CD4-positive, alpha-beta memory T cell (primary cell): ENCODE data around the gene SORCS2. TPM values are rescaled to one million over a fixed set of nuclear protein-coding genes. Genes with fewer than 3 reads are reported as not detected.

ENCODE experiments used
- CTCF ChIA-PET: fragments of 350-600 bp; sonication (Branson Sonifier 250); formaldehyde crosslinking; loops from one replicate; lab custom pipeline; 2021; ENCODE audit warnings: inconsistent platforms; ENCODE audit not compliant: partially characterized antibody; lab: Charles Lee
- POLR2A ChIA-PET: fragments of 350-600 bp; sonication (Branson Sonifier 250); formaldehyde crosslinking; loops from one replicate; lab custom pipeline; 2021; ENCODE audit not compliant: partially characterized antibody; lab: Charles Lee
- DNase-seq, 5 donors: peaks; one replicate each; pipeline versions ENCODE4 v3.0.0 to v3.0.0-alpha.2; 2020 to 2022; ENCODE audit warnings: mixed read lengths in 1 of 5
- H3K27ac ChIP-seq: one replicate; pipeline ENCODE4 v1.7.0; 2013; ENCODE audit warnings: low read depth, low read length
- H3K27me3 ChIP-seq: 2 replicates; pipeline ENCODE4 v1.7.0; 2013; ENCODE audit warnings: mild to moderate bottlenecking, low read length, moderate library complexity; ENCODE audit not compliant: insufficient read depth
- H3K36me3 ChIP-seq: 2 replicates; pipeline ENCODE4 v1.7.0; 2013; ENCODE audit warnings: mild to moderate bottlenecking, low read length, moderate library complexity; ENCODE audit not compliant: insufficient read depth
- H3K4me1 ChIP-seq: 2 replicates; pipeline ENCODE4 v1.7.0; 2013; ENCODE audit warnings: mild to moderate bottlenecking, low read length, moderate library complexity; ENCODE audit not compliant: insufficient read depth
- H3K4me3 ChIP-seq, 2 donors: one replicate each; pipeline ENCODE4 v1.7.0; 2013; ENCODE audit warnings: low read length in 2 of 2, mild to moderate bottlenecking in 1 of 2
- H3K9me3 ChIP-seq, 2 donors: one replicate each; pipeline ENCODE4 v1.7.0; 2013; ENCODE audit warnings: low read length in 2 of 2, control low read depth in 1 of 2; ENCODE audit not compliant: control insufficient read depth in 1 of 2
- H3K27ac Mint-ChIP-seq, 7 donors: one replicate each; pipeline ENCODE4 v1.8.0; 2020 to 2021; ENCODE audit warnings: mixed read lengths in 7 of 7, mild to moderate bottlenecking in 6 of 7, inconsistent platforms in 3 of 7, moderate library complexity in 3 of 7
- H3K27me3 Mint-ChIP-seq, 2 donors: one replicate each; pipeline ENCODE4 v1.8.0; 2020 to 2021; ENCODE audit warnings: mixed read lengths in 2 of 2
- H3K36me3 Mint-ChIP-seq, 2 donors: one replicate each; pipeline ENCODE4 v1.8.0; 2020 to 2021; ENCODE audit warnings: mixed read lengths in 2 of 2, inconsistent platforms in 1 of 2, mild to moderate bottlenecking in 1 of 2
- H3K4me1 Mint-ChIP-seq, 4 donors: one replicate each; pipeline ENCODE4 v1.8.0; 2020 to 2021; ENCODE audit warnings: mixed read lengths in 4 of 4, mild to moderate bottlenecking in 1 of 4
- H3K4me3 Mint-ChIP-seq, 8 donors: one replicate each; pipeline ENCODE4 v1.8.0; 2020 to 2021; ENCODE audit warnings: mixed read lengths in 8 of 8, mild to moderate bottlenecking in 7 of 8, moderate library complexity in 6 of 8, inconsistent platforms in 3 of 8
- H3K9me3 Mint-ChIP-seq, 8 donors: one replicate each; pipeline ENCODE4 v1.8.0; 2020 to 2021; ENCODE audit warnings: mixed read lengths in 8 of 8, mild to moderate bottlenecking in 5 of 8, inconsistent platforms in 3 of 8, moderate library complexity in 1 of 8
- intact Hi-C: fragments of 100-400 bp; cut with micrococcal nuclease; formaldehyde crosslinking; loops from one replicate; pipeline ENCODE4 v1.15.1; 2023
- polyA plus RNA-seq, 2 donors: library from polyadenylated mRNA; unstranded; fragments of 300-500 nt; fragmentation: Illumina TruSeq; gene quantifications; one replicate each; pipeline ENCODE4 v1.2.3, GENCODE V29; 2021
- total RNA-seq, 2 experiments: library from RNA; stranded (reverse); gene quantifications; one replicate each; pipeline ENCODE4 v1.2.3, GENCODE V29; 2021

SORCS2 gene
- total and polyA plus RNA-seq, 4 experiments from 2014 or later: not detected

DNA sequence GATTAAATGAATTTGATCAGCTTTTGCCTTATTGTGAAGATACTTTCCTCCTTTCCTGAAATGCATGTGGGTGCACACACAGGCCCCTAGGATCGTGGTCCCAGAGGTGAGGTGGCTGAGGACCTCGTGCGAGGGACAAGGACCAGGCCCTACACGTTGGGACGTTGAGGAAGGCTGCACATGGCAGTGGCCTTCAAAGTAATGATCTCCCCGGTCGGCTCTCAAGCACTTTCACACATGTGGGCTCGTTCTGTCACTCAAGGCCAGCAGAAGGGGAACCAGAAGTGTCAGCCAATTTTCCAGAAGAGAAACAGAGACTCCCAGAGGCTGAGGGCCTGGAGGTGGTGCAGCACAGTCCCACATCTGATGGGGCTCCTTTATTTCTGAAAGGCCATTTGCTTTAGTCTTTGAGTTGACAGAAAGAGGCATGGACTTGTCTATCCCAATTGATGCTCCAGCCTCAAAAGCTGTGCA is 550.5 kb downstream of the SORCS2 start:
- Mint-ChIP-seq H3K27me3 (no peaks in the 10 kb centered on the region), H3K4me3 (no peak overlapping the region), H3K9me3 (no peaks in the 10 kb centered on the region), H3K4me1 (peaks cover 0 to 6% (median 0%) of the 10 kb centered on the region in 4 donors), H3K36me3 (no peaks in the 10 kb centered on the region), H3K27ac (no peak overlapping the region)
- POLR2A ChIA-PET: no interaction called here
- Histone ChIP-seq H3K9me3 (no peaks in the 10 kb centered on the region), H3K36me3 (no peaks in the 10 kb centered on the region), H3K4me1 (no peaks in the 10 kb centered on the region), H3K4me3 (no peak overlapping the region), H3K27ac (no peak overlapping the region), H3K27me3 (no peaks in the 10 kb centered on the region)
- no peak for DNase-seq
- intact Hi-C loops: no loop called here
- CTCF ChIA-PET: no interaction called here

DNA sequence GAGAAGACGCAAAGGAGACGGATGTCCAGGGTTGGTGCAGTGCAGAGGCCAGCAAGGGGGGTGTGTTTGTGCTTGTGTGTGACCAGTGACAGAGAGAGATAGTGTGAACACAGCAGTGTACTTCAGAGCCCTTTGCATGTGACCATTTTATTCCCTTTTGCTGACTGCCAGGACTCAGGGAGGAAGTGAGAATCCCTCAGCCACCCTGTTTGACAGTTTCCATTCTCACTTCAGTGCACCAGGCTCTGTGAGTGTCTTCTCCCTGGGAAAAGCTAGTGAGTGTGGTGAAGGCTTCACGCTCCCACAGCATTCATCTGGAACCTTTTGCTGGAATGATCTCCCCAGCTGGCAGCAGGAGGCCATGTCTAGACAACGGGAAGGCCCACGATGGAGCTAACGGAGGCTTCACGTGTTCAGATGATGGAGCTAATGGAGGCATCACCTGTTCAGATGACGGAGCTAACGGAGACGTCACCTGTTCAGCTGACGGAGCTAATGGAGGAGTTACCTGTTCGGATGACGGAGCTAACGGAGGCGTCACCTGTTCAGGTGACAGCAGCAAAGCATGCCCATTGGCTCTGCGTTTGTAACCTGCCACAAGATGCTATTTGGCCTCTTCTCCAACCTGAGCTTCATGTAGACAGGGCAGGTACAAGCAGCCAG is 551.9 kb downstream of the SORCS2 start:
- Mint-ChIP-seq H3K9me3 (no peaks in the 10 kb centered on the region), H3K4me3 (no peak overlapping the region), H3K4me1 (peaks cover 1 to 17% (median 4%) of the 10 kb centered on the region in 4 donors), H3K27me3 (no peaks in the 10 kb centered on the region), H3K27ac (no peak overlapping the region), H3K36me3 (no peaks in the 10 kb centered on the region)
- ChIA-PET POLR2A (no interaction called here), CTCF (interaction anchor here (1.0 kb wide), 1 partner anchor 17 kb away, joined by 3 read pairs; no protein-coding TSS in a partner anchor)
- Histone ChIP-seq H3K9me3 (no peaks in the 10 kb centered on the region), H3K27ac (no peak overlapping the region), H3K4me3 (no peak overlapping the region), H3K36me3 (no peaks in the 10 kb centered on the region), H3K27me3 (no peaks in the 10 kb centered on the region), H3K4me1 (no peaks in the 10 kb centered on the region)
- intact Hi-C loops: no loop called here
- no peak for DNase-seq

DNA sequence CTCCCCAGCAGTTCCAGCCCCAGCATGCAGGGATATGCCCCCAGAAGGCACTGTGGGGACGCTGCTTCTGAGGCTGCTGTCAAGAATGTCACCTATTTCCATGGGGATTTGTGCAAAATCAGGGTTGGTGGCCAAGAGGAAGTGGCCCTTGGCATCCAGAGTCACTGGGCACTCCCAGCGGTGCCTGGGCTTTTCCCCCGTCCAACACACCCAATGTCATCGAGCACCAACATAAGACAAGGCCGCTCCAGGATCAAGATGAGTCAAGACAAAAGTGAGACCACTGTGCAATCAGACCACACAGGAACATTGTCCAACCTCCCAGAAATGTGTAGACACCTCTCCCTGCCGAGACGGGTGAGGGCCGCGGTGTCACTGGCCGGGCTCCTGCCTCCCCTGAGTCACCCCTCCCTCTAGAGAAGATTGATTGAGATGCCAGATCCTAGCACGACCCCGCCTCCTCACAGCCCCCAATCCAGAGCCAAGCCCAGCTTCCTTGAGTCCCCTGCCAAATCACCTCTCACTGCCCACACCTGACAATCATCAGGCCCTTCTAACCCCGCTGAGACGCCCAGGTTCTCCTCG is 553.1 kb downstream of the SORCS2 start:
- Histone ChIP-seq H3K9me3 (no peaks in the 10 kb centered on the region), H3K4me3 (no peak overlapping the region), H3K27ac (no peak overlapping the region), H3K4me1 (no peaks in the 10 kb centered on the region), H3K27me3 (no peaks in the 10 kb centered on the region), H3K36me3 (no peaks in the 10 kb centered on the region)
- Mint-ChIP-seq H3K4me3 (no peak overlapping the region), H3K4me1 (peaks cover 7 to 29% (median 14%) of the 10 kb centered on the region in 4 donors), H3K9me3 (no peaks in the 10 kb centered on the region), H3K36me3 (no peaks in the 10 kb centered on the region), H3K27ac (peak overlapping the region in 1 of 7 donors; percentile 15), H3K27me3 (no peaks in the 10 kb centered on the region)
- intact Hi-C loops: no loop called here
- no peak for DNase-seq
- CTCF ChIA-PET: no interaction called here
- POLR2A ChIA-PET: no interaction called here

DNA sequence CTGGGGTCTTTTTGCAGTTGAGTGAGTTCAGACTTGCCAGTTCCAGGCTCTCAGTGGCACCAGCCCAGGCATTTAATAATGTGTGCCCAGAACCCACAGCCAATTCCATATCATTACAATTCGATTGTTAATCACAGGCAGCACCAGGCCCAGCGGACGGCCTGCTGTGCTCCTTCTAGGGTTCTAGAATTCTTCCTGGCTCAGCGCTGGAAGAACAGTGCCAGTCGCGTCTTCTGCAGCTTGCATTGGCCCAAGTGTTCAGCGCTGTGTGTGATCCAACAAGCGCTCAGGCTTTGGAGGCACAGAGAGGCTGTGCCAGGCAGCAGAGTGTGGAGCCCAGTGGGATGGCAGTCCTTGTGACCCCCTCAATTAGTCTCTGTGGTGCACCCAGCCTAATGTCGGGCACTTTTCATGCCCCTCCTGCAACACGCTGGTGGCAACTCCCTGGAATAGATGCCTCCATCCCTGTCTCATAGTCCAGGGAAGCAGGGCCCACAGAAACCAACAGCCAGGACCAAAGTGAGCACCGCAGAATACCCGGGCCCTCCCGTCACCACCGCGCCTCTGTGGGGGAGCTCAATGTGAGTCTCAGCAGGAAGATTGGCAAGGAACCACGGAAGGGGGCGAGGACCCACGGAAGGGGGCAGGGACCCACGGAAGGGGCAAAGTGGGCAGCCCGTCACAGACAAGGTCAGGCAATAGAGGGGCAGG is 554.2 kb downstream of the SORCS2 start:
- no peaks in the 10 kb centered on the region for H3K27me3 Mint-ChIP-seq
- H3K36me3 Mint-ChIP-seq: no peaks in the 10 kb centered on the region
- no peak for DNase-seq
- no peak overlapping the region for H3K4me3 Mint-ChIP-seq
- ChIA-PET POLR2A (no interaction called here), CTCF (no interaction called here)
- H3K4me1 ChIP-seq: no peaks in the 10 kb centered on the region
- H3K4me1 Mint-ChIP-seq: peaks cover 7 to 31% (median 16%) of the 10 kb centered on the region in 4 donors
- H3K27me3 ChIP-seq: no peaks in the 10 kb centered on the region
- peak overlapping the region in 2 of 7 donors; percentile 30 to 83 for H3K27ac Mint-ChIP-seq
- no peaks in the 10 kb centered on the region for H3K36me3 ChIP-seq
- H3K4me3 ChIP-seq: no peak overlapping the region
- peaks cover 0 to 1% (median 0%) of the 10 kb centered on the region in 8 donors for H3K9me3 Mint-ChIP-seq
- H3K27ac ChIP-seq: no peak overlapping the region
- no peaks in the 10 kb centered on the region for H3K9me3 ChIP-seq
- intact Hi-C loops: no loop called here

DNA sequence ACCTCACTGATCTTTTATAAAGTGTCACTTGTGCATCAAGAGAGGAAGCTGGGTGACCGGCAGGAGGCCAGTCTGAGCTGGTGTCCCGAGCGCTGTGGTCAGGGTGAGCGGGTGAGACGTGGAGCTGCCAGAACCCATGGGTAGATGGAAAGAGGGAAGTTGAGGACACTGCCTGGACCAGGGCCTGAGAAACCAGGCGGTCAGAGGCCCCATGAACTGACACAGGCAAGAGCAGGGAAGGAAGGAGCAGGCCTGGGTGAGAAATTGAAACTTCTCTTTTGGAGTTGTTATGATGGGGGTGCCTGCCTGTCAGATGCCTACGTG is 554.7 kb downstream of the SORCS2 start:
- H3K36me3 Mint-ChIP-seq: no peaks in the 10 kb centered on the region
- no peaks in the 10 kb centered on the region for H3K27me3 Mint-ChIP-seq
- H3K27me3 ChIP-seq: no peaks in the 10 kb centered on the region
- ChIA-PET POLR2A (no interaction called here), CTCF (no interaction called here)
- peaks cover 7 to 31% (median 16%) of the 10 kb centered on the region in 4 donors for H3K4me1 Mint-ChIP-seq
- intact Hi-C loops: no loop called here
- no peaks in the 10 kb centered on the region for H3K9me3 ChIP-seq
- peak overlapping the region in 4 of 7 donors; percentile 63 to 83 (median 72) for H3K27ac Mint-ChIP-seq
- no peaks in the 10 kb centered on the region for H3K36me3 ChIP-seq
- H3K4me3 ChIP-seq: no peak overlapping the region
- H3K4me1 ChIP-seq: no peaks in the 10 kb centered on the region
- no peak for DNase-seq
- no peak overlapping the region for H3K4me3 Mint-ChIP-seq
- peaks cover 0 to 1% (median 0%) of the 10 kb centered on the region in 8 donors for H3K9me3 Mint-ChIP-seq
- no peak overlapping the region for H3K27ac ChIP-seq

DNA sequence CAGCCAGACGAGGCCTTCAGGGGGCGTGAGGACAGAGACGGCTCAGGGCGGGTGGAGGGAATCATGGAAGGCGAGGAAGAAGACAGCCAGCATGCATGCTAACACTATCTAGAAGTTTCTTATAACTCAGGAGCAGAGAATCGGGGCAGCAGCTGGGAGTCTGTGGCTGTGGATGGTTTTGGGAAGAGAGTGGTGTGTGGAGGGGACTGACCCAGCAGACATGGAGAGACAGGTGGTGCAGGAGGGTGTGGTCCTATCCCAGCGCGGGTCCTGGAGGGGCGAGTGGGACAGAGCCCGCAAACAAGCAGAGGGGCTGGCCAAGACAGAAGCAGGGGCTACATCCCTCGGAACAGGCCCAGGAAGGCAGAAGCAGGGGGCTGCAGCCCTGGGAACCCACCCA is 555.2 kb downstream of the SORCS2 start:
- Mint-ChIP-seq H3K36me3 (no peaks in the 10 kb centered on the region), H3K27ac (peak overlapping the region in 1 of 7 donors; percentile 75), H3K4me3 (no peak overlapping the region), H3K27me3 (no peaks in the 10 kb centered on the region), H3K9me3 (peaks cover 0 to 1% (median 0%) of the 10 kb centered on the region in 8 donors), H3K4me1 (peaks cover 7 to 31% (median 16%) of the 10 kb centered on the region in 4 donors)
- Histone ChIP-seq H3K4me3 (no peak overlapping the region), H3K27me3 (no peaks in the 10 kb centered on the region), H3K27ac (no peak overlapping the region), H3K36me3 (no peaks in the 10 kb centered on the region), H3K4me1 (no peaks in the 10 kb centered on the region), H3K9me3 (no peaks in the 10 kb centered on the region)
- ChIA-PET POLR2A (no interaction called here), CTCF (no interaction called here)
- intact Hi-C loops: no loop called here
- DNase-seq: no peak

DNA sequence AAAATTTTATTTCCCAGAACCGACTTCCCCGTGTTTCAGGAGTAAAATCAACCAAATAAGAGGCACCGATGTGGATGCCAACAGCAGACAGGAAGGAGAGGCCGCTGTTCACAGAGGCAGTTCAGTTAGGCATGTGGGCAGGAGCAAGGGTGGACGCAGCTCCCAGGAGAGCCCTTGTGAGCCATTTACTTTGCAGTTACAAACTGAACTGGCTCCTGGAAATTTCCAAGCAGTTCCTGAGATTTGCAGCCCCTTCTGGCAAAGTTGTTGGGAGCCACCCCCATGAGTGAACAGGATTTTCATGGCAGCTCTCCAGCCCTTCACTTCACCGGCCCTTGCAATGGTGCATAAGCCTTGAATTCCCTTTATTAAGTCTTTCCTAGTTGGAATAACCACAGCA is 558.2 kb downstream of the SORCS2 start:
- Mint-ChIP-seq H3K4me1 (peaks cover 7 to 27% (median 16%) of the 10 kb centered on the region in 4 donors), H3K9me3 (peaks cover 0 to 1% (median 0%) of the 10 kb centered on the region in 8 donors), H3K27me3 (no peaks in the 10 kb centered on the region), H3K27ac (peak overlapping the region in 2 of 7 donors; percentile 4 to 90), H3K4me3 (no peak overlapping the region), H3K36me3 (no peaks in the 10 kb centered on the region)
- Histone ChIP-seq H3K9me3 (no peaks in the 10 kb centered on the region), H3K27ac (no peak overlapping the region), H3K36me3 (no peaks in the 10 kb centered on the region), H3K4me3 (no peak overlapping the region), H3K27me3 (no peaks in the 10 kb centered on the region), H3K4me1 (no peaks in the 10 kb centered on the region)
- intact Hi-C loops: no loop called here
- ChIA-PET CTCF (no interaction called here), POLR2A (no interaction called here)
- no peak for DNase-seq
